GM12874 (cell line): ENCODE measurements around the gene HOXA13.

Source experiments
- CTCF ChIP-seq: IDR thresholded peaks from 2 replicates; pipeline ENCODE4 v1.5.1; 2011; ENCODE audit warnings: low read depth, mild to moderate bottlenecking, control low read depth, low read length, moderate library complexity; ENCODE audit not compliant: insufficient read depth

The HOXA13 gene

GRCh38 chr7:27245124-27245797 is 45.4 kb upstream of the HOXA13 start:
- TF ChIP-seq CTCF: no peak

- no peak for TF ChIP-seq CTCF
These were observed 44.7 kb upstream of the HOXA13 start for GRCh38 chr7:27244488-27245123.

- no peak for TF ChIP-seq CTCF
These were observed 43.7 kb upstream of the HOXA13 start for GRCh38 chr7:27243340-27244163.

GRCh38 chr7:27242555-27243339 is 42.9 kb upstream of the HOXA13 start, which contains the start of gene EVX1:
Gene EVX1, plus strand, starts transcription at chr7:27242802. Its CDS starts 229 bp downstream, at chr7:27243031.
- TF ChIP-seq CTCF: no peak

GRCh38 chr7:27242154-27242553 is 42.3 kb upstream of the HOXA13 start:
- no peak for TF ChIP-seq CTCF

GRCh38 chr7:27241189-27242056 is 41.5 kb upstream of the HOXA13 start:
- no peak for TF ChIP-seq CTCF
